ENCODE measurements around the gene TMEM121B.

TMEM121B gene

GRCh38 chr22:17087498-17088131 is 33.5 kb downstream of the TMEM121B start:
- no peak for DNase-seq (ENCODE audit: low spot score)

- no peak for DNase-seq (ENCODE audit: low spot score)
These were observed 34.2 kb downstream of the TMEM121B start for GRCh38 chr22:17086788-17087497.

GRCh38 chr22:17086296-17086695 is 34.9 kb downstream of the TMEM121B start:
- DNase-seq (ENCODE audit: low spot score): no peak

GRCh38 chr22:17085277-17086181 is 35.6 kb downstream of the TMEM121B start:
- peak; percentile 69 for DNase-seq (ENCODE audit: low spot score)

- peak; percentile 98 for DNase-seq (ENCODE audit: low spot score)
These were observed 36.4 kb downstream of the TMEM121B start, which contains the start of gene IL17RA for GRCh38 chr22:17084554-17085276. Gene IL17RA (plus strand): TSS chr22:17085000. CDS start chr22:17085092, 92 bp downstream.

DNA sequence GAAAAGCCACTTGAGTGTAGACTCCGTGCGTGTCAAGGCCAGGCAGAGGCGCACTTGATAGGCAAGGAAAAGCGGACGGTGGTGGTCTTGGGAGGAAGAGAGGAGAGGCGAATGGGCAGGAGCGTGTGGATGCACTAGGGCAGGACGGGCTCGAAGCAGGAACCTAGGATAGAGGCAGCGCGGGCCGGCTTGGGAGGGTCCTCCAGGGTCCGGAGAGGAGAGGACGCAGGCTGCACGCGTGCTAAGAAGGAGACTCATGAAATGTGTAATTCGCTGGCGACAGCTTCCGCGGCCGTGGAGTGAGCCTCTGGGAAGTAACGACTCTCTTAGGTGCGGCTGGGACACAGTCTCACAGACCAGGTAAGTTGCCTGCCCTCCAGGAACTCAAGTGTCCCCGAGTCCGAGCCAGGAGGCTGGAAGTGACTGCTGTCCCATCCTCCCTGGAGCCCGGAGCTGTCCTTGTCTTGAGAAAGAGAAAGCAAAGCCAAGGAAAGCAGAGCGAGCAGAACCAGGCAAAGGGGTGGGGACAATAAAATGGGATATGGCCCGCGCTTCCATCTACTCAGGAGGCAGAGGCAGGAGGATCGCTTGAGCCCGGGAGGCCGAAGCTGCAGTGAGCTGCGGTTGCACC is 37.2 kb downstream of the TMEM121B start:
- DNase-seq (ENCODE audit: low spot score): no peak

DNA sequence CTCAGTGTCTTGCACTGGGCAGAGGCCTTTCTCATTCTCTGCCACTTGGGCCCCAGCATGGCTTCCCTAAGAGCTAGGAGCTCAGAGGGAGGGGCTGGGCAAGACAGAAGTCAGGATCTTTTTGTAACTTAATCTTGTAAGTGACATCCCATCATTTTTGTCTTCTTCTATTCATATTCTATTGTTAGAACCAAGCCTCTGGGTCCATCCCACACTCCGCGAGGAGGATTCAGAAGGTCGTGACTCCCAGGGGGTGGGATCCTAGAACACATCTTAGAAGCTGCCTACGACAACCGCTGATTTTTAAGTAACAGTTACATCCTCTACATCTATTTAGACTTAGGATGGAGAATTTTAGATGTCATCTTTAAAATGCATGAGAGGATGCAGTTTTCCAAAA is 37.9 kb downstream of the TMEM121B start:
- DNase-seq (ENCODE audit: low spot score): no peak

DNA sequence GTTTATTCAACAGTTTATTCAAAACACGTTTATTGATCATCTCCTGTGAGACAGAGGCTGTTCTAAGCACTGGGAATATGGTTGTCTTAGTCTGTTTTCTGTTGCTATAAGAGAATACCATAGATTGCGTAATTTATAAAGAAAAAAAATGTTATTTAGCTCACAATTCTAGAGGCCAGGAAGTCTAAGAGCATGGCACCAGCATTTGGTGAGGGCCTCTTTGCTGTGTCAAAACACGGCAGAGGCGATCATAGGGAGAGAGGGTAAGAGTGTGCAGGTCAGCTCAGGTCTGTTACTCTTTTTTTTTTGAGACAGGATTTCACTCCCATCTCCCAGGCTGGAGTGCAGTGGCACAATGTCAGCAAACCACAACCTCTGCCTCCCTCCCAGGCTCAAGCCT is 41.6 kb downstream of the TMEM121B start:
- no peak for DNase-seq (ENCODE audit: low spot score)

GRCh38 chr22:17077255-17077654 is 43.9 kb downstream of the TMEM121B start:
- peak; percentile 68 for DNase-seq (ENCODE audit: low spot score)

DNA sequence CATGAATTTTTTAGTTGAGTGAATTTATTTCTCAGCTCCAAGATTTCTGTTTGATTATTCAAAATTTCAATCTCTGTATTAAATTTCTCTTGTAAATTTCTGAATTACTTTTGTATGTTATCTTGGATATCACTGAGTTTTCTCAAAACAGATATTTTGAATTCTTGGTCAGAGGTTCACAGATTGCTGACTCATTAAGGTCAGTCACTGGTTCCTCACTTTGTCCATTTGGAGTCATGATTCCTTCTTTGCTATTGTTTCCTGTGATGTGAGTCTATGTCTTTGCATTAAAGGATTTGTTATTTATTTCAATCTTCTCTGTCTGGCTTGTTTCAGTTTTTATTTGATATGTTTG is 46.5 kb downstream of the TMEM121B start:
- DNase-seq (ENCODE audit: low spot score): peak; percentile 26

DNA sequence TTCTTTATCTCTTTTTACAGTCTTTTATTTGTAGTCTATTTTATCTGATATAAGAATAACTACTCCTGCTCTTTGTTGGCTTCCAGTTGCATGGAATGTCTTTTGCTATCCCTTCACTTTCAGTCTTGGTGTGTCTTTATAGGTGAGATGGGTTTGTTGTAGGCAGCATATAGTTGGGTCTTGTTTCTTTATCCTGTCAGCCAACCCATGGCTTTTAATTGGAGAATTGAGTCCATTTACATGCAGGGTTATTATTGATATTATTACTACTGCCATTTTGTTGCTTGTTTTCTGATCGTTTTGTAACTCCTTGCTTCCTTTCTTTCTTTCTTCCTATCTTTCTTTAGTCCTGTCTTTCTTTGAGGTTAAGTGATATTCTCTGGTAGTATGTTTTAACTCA is 48.3 kb downstream of the TMEM121B start:
- DNase-seq (ENCODE audit: low spot score): no peak

Data from GM03348 (cell line).